Astrocyte (in vitro differentiated cells and primary cell): ENCODE results near the gene PLEKHA5.

Source experiments
- EZH2 ChIP-seq: IDR thresholded peaks from 2 replicates; pipeline ENCODE4 v1.6.1; 2012; ENCODE audit warnings: mild to moderate bottlenecking, low read length, inconsistent platforms; ENCODE audit not compliant: insufficient read depth
- TF ChIP-seq, protein P1 (sequence below): IDR thresholded peaks from 2 replicates; pipeline ENCODE4 v1.5.1; 2011; ENCODE audit warnings: low read depth, mild to moderate bottlenecking, inconsistent platforms, low read length, moderate library complexity; ENCODE audit not compliant: insufficient read depth

DNA sequence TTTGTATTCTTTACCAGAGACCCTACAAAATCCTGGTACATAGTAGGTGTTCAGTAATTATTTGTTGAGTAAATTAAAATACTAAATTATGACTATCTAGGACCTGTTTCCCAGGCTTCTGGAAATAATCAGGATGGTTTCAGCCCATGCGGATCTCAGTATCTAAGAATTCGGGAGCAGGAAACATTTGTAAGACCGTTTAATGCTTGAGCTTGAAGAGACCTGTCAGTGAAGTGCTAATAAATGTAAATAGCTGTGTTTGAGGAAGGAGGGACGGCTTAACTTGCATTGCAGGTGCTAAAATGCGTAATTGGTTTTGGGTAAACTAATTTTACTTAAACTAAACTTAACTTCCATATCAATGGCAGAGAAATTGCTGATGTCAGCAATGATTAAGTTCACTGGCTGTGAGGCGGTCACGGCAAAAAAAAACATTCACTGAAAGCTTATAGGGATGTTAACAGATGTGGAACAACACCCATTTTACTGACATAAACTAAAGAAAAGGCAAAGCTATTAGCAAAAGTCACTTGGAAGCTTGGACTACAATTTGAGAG is 281.2 kb downstream of the PLEKHA5 start:
- TF ChIP-seq, protein P1, sequence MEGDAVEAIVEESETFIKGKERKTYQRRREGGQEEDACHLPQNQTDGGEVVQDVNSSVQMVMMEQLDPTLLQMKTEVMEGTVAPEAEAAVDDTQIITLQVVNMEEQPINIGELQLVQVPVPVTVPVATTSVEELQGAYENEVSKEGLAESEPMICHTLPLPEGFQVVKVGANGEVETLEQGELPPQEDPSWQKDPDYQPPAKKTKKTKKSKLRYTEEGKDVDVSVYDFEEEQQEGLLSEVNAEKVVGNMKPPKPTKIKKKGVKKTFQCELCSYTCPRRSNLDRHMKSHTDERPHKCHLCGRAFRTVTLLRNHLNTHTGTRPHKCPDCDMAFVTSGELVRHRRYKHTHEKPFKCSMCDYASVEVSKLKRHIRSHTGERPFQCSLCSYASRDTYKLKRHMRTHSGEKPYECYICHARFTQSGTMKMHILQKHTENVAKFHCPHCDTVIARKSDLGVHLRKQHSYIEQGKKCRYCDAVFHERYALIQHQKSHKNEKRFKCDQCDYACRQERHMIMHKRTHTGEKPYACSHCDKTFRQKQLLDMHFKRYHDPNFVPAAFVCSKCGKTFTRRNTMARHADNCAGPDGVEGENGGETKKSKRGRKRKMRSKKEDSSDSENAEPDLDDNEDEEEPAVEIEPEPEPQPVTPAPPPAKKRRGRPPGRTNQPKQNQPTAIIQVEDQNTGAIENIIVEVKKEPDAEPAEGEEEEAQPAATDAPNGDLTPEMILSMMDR: no peak
- no peak for TF ChIP-seq EZH2
